GM19468 (cell line): Measurements from ENCODE around the gene ZNRF3.
"Not testable (repeated sequence)": the region's sequence is repeated elsewhere in the genome, so short reads cannot be mapped to it uniquely, and the experiment has no call there.

Experiments used
- ATAC-seq: cut with Tn5 transposase; IDR thresholded peaks from one replicate; pipeline ENCODE4 v1.9.1; 2021; ENCODE audit warnings: mild to moderate bottlenecking, moderate library complexity, moderate number of reproducible peaks; ENCODE audit not compliant: unreplicated experiment; ENCODE audit errors: extremely low read depth

Gene ZNRF3

DNA sequence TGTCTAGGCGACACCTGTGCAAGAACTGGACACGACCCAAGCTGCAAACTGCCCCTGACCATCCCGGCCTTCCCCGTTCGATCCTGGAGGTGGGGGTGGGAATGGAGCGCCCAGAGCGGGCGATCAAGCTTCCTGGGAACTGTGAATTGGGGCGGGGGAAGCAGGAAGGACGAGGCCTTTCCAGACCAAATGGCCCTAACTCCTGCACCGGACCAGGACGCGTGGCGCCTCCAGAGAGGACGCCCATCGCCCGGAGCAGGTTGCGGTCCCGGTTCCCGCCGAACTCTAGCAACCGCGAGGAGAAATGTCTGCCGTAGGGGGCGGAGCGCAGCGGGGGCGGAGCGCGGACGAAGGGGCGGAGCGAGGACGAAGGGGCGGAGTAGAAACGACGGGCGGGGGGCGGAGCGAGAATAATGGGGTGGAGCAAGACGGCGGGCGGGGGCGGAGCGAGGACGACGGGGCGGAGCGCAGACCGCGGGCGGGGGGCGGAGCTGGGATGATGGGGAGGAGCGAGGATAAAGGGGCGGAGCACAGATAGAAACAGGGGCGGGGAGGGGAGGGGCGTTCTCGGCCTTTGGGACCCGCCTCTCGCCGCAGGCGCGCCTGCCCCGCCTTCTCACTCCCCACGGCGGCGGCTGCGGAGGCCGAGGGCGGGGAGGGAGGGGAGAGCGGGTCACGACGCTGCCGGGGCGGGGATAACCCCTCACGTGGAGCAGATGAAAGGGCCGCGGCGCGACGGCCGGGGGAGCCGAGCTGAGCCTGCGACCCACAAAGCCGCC lies at the start of gene ZNRF3:
TSS of gene ZNRF3 (plus strand) at position 695 of the 779 bp plus-strand sequence. CDS start 195 bp downstream, outside the sequence.
- ATAC-seq = no peak

GRCh38 chr22:28835630-28836189 lies 47.7 kb upstream of the ZNRF3 start:
- ATAC-seq = no peak

GRCh38 chr22:28837640-28838039 lies 45.7 kb upstream of the ZNRF3 start:
- ATAC-seq = no peak

DNA sequence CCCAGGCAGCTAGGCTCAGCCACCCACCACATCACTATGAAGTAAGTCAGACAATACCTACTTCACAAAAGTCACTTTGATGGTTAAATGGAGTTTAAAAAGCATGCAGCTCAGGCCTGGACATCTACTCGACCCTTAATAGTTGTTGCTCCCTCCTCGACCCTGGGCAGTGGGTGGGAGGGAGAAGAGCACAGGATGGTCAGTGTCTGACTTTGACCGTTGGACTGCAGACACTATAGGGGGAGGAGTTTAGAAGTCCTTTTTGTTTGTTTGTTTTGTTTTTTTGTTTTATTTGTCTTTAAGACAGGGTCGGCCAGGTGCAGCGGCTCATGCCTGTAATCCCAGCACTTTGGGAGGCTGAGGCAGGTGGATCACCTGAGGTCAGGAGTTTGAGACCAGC lies 44.4 kb upstream of the ZNRF3 start:
- no peak for ATAC-seq

GRCh38 chr22:28841111-28841510 lies 42.3 kb upstream of the ZNRF3 start:
- no peak for ATAC-seq

DNA sequence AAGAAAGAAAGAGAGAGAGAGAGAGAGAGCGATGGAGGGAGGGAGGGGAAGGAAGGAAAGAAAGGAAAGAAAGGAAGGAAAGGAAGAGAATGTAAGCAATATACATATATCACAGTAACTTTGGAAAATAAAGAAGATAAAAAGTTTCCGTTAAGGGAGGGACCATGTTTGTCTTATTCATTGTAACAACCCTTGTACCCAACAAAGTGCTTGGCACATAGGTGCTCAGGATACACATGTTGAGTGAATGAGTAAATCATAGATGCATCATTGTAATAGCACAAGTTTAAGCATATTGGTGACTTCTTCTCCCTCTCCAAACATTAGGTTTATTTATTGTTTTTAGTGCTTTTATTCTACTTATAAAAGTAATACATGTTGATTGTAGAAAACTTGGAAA lies 39.7 kb upstream of the ZNRF3 start:
- no peak for ATAC-seq

- ATAC-seq = not testable (repeated sequence)
These were observed 39.1 kb upstream of the ZNRF3 start for GRCh38 chr22:28844277-28844676.

GRCh38 chr22:28846994-28847393 lies 36.4 kb upstream of the ZNRF3 start:
- no peak for ATAC-seq

- ATAC-seq = no peak
These were observed 27.8 kb upstream of the ZNRF3 start for GRCh38 chr22:28855355-28856094.

- no peak for ATAC-seq
These were observed 27.3 kb upstream of the ZNRF3 start for GRCh38 chr22:28856095-28856455.

GRCh38 chr22:28857288-28857687 lies 26.1 kb upstream of the ZNRF3 start:
- no peak for ATAC-seq

DNA sequence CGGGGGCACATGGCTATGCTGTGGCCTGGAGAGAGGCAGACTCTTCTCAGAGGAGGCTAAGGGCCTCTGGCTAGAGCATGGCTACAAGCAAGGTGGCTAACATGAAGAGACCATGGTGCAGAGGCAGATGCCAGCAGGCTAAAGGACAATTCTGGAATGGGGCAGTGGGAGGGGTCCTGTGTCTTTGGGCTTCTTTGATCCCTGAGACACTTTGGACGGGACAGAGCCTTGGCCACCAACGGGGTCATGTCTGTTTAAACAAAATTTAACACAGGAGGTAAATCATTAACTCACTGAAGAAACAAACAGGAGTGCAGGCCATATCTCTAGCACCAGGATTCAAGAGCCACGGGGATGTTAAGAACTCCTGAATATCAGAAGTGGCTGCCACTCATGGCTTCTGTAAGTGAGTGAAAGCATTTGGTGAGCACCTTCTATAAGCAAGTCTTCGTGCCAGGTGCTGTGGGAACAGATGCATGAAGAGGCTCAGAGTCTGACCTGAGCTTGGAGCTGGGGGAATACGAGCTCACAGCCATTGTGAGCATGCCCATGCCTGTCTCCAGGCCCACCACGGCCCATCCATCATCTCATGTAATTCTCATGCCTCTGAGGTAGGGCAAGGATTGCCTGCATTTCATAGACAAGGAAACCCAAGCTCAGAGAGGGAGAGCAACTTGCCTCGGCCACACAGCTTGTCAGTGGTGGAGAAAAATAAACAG lies 18.3 kb upstream of the ZNRF3 start:
- no peak for ATAC-seq

GRCh38 chr22:28867191-28867590 lies 16.2 kb upstream of the ZNRF3 start:
- no peak for ATAC-seq

GRCh38 chr22:28868389-28868788 lies 15.0 kb upstream of the ZNRF3 start:
- not testable (repeated sequence) for ATAC-seq

DNA sequence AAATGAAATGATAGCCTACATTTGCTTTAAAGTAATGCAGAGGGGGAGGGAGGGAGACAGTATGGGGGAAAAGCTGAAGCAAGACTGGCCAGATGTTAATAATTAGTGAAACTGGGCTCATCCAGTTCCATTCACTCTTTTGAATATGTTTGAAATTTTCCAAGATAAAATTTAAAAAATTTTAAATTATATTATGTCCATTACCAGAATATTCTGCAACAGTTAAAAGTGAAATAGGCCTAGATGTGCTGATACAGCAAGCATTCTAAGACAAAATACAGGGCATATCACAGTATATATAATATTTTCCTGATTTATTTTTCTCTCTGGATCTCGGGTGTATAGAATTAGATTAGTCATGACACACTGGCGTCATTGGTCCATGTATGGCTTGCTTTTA lies 13.6 kb upstream of the ZNRF3 start:
- ATAC-seq = no peak

DNA sequence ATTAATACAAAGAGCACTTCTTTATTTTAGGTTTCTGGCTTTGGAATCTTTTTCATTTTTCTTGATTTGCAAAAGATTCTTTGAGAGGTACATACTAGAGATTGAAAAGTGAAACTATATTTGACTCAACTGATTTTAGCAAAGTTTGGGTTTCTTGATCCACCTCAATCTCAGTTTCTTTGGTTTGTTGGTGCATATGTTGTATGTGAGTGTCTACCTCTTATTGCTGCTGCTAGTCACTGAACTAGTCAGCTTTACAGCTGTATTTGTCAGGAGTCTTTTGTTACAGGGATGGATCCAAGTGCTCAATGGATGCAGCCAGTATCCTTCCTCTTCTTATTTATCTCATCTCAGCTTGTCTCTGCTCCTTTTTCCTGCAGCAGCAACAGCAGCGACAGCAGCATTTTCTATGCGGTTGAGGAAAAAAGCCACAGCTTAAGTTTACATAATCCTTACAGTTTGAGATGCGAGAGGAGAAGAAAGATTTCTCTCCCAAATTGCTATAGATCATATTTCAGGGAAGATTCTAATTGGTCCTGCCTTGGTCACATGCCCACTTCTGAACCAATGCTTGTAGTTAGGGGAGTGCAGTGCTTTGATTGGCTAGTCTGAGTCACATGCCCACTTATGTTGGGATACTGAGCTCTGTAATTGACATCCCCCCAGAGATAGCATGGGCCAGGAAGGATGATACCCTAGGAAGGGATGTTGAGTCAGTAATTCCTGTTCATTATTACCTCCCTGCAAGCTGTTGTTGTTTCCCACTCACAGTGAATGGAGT lies 10.0 kb upstream of the ZNRF3 start:
- no peak for ATAC-seq

GRCh38 chr22:28874061-28874460 lies 9.3 kb upstream of the ZNRF3 start:
- no peak for ATAC-seq

- ATAC-seq = no peak
These were observed 8.5 kb upstream of the ZNRF3 start for GRCh38 chr22:28874811-28875320.

DNA sequence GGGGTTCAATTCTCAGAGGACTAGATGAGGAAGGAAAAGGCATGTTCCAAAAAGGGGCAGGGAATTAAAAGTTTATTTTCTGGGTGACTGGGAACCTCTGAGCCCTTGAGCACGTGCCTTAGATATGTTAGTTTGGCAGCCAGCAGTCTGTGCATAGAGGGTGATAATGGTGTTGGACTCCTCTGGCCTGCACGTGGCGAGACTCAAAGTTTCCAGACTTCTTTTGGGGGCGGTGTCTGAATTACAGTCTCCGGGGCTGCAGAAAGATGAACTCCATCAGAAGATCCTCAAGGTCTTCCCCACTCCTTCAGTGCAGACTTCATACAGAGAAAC lies 861 bp upstream of the ZNRF3 start:
- ATAC-seq = no peak

DNA sequence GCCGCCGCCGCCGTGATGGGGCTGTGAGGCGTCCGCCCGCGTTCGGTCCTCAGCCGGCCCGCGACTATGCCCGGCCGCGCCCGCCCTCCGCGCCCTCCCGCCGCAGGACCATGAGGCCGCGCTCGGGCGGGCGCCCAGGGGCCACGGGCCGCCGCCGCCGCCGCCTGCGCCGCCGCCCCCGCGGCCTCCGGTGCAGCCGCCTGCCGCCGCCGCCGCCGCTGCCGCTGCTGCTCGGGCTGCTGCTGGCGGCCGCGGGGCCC lies 215 bp downstream of the ZNRF3 start:
- ATAC-seq = no peak
